ENCODE measurements around the gene FAM89A.

The FAM89A gene

GRCh38 chr1:231040019-231040799, at the start of gene FAM89A:
Gene FAM89A (minus strand): TSS chr1:231040254. CDS start chr1:231040211, 43 bp downstream.
- peak; percentile 63 to 64 for DNase-seq (ENCODE audit: low read depth in 2 of 2)

GRCh38 chr1:231084353-231084752, 44.3 kb upstream of the FAM89A start:
- DNase-seq (ENCODE audit: low read depth in 2 of 2), result no peak

GRCh38 chr1:231079163-231079562, 39.1 kb upstream of the FAM89A start:
- no peak for DNase-seq (ENCODE audit: low read depth in 2 of 2)

DNA sequence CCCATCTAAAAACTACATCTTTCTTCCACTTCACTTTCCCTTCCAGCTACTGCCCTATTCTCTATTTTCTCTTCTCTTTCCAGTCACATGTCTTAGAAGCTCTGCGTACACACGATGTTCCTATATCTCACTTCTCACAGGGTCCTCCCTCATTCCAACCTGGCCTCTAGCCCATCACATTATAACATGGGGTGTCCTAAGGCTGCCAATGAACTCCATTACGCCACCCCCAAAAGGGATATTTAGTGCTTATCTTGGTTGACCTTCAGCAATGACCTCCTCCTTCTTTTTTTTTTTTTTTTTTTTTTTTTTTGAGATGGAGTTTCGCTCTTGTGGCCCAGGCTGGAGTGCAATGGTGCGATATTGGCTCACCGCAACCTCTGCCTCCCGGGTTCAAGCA, 38.2 kb upstream of the FAM89A start:
- no peak for DNase-seq (ENCODE audit: low read depth in 2 of 2)

DNA sequence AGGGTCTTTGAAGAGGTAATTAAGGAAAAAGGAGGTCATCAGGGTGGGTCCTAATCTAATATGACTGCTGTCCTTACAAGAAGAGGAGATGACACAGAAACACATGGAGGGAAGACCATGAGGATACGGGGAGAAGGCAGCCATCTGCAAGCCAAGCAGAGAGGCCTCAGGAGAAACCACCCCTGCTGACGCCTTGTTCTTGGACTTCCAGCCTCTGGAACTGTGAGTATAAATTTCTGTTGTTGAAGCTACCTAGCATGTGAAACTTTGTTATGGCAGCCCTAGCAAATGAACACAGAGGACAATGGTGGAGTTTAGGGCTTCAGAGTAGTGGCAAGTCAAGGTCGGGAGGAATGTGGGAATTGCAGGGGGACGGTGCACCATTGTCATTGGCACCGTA, 36.7 kb upstream of the FAM89A start:
- no peak for DNase-seq (ENCODE audit: low read depth in 2 of 2)

DNA sequence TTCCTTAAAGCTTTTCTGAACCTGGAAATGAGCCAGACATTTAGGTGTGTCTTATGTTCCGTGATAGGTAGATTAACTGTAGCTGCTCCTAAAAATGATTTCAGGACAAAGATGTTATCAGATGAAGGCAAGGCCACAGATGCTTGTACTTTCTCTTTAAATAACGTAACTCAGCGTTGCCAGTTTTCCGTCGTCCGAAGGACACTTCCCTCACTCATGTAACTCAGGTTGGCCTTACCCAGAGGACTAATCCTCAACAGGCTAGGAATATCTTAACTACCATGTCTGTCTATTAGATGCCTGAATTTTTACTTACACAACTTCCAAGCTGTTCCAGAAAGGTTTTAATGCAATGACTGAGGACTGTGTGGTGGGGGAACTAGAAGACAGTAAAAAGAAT, 35.4 kb upstream of the FAM89A start:
- no peak for DNase-seq (ENCODE audit: low read depth in 2 of 2)

DNA sequence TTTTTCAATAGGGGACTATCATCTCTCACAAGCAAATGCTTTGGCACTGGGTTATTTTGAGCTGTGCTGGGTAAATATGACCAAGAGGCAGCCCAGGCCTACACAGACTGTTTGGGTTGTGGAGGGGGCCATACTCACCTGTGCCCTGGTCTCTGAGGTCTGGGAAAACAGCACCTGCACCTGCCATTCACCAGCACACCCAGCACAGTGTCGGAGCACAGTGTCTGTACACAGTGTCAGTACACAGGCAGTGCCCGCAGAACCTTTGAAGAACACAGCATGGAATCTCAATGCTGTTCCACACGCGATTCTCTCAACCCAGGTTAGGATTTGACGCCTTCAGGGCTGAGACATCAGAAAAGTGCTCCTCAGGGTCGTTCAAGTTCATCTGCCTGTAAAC, 35.0 kb upstream of the FAM89A start:
- DNase-seq (ENCODE audit: low read depth in 2 of 2), result no peak

DNA sequence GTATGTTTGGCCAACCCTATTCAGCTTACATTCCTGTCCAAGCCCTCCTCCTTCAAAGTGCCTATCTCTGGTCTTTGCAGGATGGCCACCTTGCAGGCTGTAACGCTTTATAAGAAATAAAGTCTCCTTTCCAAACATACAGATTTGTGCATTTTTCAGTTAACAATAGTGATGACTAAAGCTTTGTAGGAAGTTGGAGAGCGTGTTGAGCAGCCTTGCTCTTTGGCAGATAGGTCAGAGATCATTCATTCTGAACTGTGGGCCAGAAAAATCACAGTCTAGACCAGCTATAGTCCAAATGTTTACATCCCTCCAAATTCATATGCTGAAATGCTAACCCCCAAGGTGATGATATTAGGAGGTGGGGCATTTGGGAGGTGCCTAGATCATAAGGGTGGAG, 34.0 kb upstream of the FAM89A start:
- DNase-seq (ENCODE audit: low read depth in 2 of 2), result no peak

GRCh38 chr1:231073331-231073730, 33.3 kb upstream of the FAM89A start:
- no peak for DNase-seq (ENCODE audit: low read depth in 2 of 2)

- DNase-seq (ENCODE audit: low read depth in 2 of 2), result no peak
Measured at GRCh38 chr1:231072502-231073094, 32.5 kb upstream of the FAM89A start.

DNA sequence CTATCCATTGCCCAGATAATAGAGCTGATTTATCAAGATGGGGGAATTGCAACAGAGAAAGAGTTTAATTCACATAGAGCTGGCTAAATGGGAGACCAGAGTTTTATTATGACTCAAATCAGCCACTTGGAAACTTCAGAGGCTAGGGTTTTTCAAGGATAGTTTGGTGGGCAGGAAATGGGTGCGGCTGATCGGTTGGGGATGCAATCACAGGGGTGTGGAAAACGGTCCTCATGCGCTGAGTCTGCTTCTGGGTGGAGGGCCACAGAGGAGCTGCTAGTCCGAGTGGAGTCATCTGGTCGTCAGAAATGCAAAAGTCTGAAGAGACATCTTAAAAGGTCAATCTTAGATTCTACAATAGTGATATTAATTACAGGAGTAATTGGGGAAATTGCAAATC, 32.0 kb upstream of the FAM89A start:
- no peak for DNase-seq (ENCODE audit: low read depth in 2 of 2)

GRCh38 chr1:231070758-231071444, 30.8 kb upstream of the FAM89A start:
- DNase-seq (ENCODE audit: low read depth in 2 of 2), result no peak

- DNase-seq (ENCODE audit: low read depth in 2 of 2), result no peak
Measured at GRCh38 chr1:231069333-231069732, 29.3 kb upstream of the FAM89A start.

GRCh38 chr1:231068762-231069161, 28.7 kb upstream of the FAM89A start:
- no peak for DNase-seq (ENCODE audit: low read depth in 2 of 2)

DNA sequence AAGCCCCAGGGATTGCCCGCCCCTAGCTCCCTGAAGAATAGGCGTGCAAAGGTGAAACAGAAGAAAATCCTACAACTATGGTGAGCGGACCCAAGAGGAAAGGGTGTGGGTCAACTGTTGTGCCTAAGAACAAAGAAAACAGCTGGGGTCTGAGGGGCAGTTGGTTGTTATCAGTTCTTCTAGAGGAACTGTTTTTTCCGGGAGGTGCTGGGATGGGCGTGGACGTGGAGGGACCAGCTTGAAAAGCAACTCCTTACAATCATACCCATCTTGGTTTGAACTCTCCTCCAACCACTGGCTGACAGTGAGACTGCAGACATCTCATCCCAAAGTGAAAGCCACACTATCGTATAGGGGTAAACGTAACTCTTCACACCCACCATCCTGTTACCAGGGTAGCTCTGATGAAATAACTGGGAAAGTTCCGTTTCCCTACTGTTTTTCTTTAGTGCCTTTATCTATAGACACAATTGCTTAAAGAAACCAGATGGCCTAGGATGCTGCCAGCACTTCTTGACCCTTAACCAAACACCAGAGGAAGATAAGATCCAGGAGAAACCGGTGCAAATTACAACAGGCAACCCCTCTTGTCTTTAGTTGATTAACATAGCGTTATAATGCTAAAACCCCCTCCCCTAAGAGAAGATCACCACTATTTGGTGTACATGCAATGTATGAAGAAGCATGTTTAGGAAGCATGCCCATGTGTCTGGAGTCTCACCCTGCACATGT, 25.6 kb upstream of the FAM89A start:
- DNase-seq (ENCODE audit: low read depth in 2 of 2), result no peak

DNA sequence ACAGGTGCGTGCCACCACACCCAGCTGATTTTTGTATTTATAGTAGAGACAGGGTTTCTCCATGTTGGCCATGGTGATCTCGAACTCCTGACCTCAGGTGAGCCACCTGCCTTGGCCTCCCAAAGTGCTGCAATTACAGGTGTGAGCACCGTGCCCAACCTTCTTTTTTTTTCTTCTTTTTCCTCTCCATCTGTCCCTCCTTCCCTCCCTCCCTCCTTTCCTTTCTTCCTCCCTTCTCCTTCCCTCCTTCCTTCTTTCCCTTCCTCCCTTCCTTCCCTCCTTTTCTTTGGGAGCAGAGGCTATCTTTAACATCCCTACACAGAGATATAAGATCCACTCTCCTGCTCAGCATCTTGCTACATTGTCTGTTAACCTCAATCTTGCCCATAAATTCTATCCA, 24.4 kb upstream of the FAM89A start:
- DNase-seq (ENCODE audit: low read depth in 2 of 2), result no peak

GRCh38 chr1:231063331-231063730, 23.3 kb upstream of the FAM89A start:
- no peak for DNase-seq (ENCODE audit: low read depth in 2 of 2)

DNA sequence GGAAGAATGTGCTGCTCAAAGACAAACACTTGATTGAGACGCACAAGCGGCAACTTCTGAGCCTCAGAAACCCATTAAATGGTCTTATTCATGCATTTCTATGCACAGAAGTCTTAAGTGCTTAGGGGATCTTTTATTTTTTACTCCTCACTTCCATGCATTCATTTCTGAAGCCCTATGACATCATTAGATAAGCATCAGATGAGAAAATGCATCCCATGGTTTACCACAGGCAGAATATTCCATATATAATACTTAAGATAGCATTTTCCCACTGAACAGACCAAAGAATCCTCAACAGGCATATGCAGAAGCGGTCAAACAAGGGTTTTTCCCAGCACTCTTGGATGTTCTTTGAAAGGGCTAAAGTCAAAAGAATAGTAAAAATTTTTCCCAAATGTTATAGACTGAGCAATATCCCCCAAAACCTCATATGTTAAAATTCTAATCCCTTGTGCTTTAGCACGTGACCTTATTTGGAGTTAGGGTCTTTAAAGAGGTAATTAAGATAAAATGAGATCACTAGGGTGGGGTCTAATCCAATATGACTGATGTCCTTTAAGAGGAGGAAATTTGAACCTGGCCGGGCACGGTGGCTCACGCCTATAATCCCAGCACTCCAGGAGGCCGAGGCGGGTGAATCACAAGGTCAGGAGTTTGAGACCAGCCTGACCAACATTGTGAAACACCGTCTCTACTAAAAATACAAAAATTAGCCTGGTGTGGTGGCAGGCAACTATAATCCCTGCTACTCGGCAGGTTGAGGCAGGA, 22.6 kb upstream of the FAM89A start:
- no peak for DNase-seq (ENCODE audit: low read depth in 2 of 2)

DNA sequence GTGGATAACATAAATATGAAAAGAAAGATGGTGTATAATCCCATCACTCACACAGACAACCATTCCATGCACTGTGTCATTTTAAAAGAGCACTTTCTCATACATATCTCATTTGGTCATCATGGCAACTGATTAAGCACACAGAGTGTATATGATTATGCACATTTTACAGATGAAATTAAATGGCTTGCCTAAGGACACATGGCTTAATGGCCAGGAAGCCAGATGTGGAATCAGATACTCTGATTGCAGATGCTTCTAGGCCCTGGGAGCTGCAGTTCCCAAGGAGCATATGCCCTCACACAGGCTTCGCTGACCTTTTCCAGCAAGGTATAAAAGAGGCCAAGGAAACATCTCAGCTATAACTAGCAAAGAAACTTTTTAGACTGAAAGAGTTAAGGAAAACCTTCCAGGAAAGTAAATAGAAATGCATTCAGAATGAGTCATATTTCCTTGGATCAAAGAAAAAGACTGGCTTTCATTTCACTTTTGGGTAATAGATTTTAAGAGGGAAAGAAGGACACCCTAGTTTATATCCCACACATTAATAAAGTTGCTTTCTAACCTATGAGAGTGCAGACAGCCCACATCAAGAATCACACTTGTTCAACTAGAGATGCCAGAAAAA, 19.6 kb upstream of the FAM89A start:
- no peak for DNase-seq (ENCODE audit: low read depth in 2 of 2)

DNA sequence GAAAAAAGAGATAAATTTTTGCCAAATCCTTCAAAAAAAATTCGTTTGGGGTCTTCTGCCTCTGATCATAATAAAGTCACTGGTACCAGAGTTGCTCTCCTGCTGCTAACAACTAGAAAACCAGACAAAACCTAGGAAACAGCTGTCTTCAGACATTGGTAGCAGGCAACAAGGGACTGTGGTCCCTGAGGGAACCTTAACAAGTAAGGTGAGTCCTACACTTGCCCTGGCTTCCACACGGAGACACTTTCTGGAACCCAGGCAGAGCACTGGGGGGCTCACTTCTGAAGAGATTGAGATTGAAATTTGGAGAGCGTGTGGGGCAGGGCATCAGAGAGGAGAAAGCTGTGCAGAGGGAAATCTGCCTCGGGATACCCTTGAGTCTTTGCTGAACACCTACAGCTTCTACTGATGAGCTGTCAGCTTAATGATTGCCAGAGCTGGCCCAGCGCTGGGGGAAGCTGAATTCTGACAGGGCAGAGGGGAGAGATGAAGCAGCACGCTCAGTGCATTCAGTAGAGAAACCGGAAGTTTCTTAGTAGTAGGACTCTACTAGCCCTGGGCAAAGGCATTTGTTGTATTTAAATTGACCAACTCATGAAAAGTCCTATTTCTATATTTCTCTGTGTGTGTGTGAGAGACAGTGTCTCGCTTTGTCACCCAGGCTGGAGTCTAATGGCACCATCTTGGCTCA, 18.5 kb upstream of the FAM89A start:
- no peak for DNase-seq (ENCODE audit: low read depth in 2 of 2)

Measured in activated CD4-positive, alpha-beta T cell treated with anti-CD3 and anti-CD28 coated beads for 24 hours (primary cell).